ENCODE measurements around the gene NFATC2IP. TPM values are rescaled to one million over a fixed set of nuclear protein-coding genes. Genes with fewer than 3 reads are reported as not detected.

NFATC2IP gene
- total and polyA plus RNA-seq, 9 of the 15 experiments (the other 6 are each of a cell fraction or from before 2014, with no cell fraction given), result 15.6 to 106 (median 46.9) TPM

GRCh38 chr16:28924762-28925385 is 25.9 kb upstream of the NFATC2IP start, which contains the start of gene RABEP2 (continued):
- TF ChIP-seq BCLAF1 (IDR thresholded peaks at IDR 0.05; ENCODE audit: borderline replicate concordance in 1 of 2, control insufficient read depth in 1 of 2, low read depth in 2 of 2, low read length in 1 of 2), result no peak
- TF ChIP-seq ARID2 (IDR thresholded peaks at IDR 0.05), result no peak
- no peak for TF ChIP-seq KDM1A (IDR thresholded peaks at IDR 0.05)
- no peak for TF ChIP-seq KLF16 (IDR thresholded peaks at IDR 0.05)
- TF ChIP-seq ZNF764 (CRISPR knock-in tag; IDR thresholded peaks at IDR 0.05; ENCODE audit: low read depth), result no peak
- no peak for TF ChIP-seq RNF219 (CRISPR knock-in tag; IDR thresholded peaks at IDR 0.05)
- TF ChIP-seq PHF20 (IDR thresholded peaks at IDR 0.05; ENCODE audit: partially characterized antibody), result peak; percentile 76
- no peak for TF ChIP-seq DLX4 (CRISPR knock-in tag; IDR thresholded peaks at IDR 0.05)
- no peak for TF ChIP-seq PTRF (tag; IDR thresholded peaks at IDR 0.05)
- no peak for TF ChIP-seq CBX3 (IDR thresholded peaks at IDR 0.05; ENCODE audit: borderline replicate concordance in 1 of 2, low read length in 2 of 2)
- TF ChIP-seq NKRF (IDR thresholded peaks at IDR 0.05; ENCODE audit: borderline replicate concordance), result peak; percentile 55; the same call in 1 of the 2 replicates
- no peak for TF ChIP-seq ATF2 (CRISPR knock-in tag; IDR thresholded peaks at IDR 0.05)
- TF ChIP-seq SAFB2 (IDR thresholded peaks at IDR 0.05; ENCODE audit: borderline replicate concordance, low read depth, low read length, severe bottlenecking), result no peak
- no peak for TF ChIP-seq E2F1 (CRISPR knock-in tag; IDR thresholded peaks at IDR 0.05)
- TF ChIP-seq ILF3 (IDR thresholded peaks at IDR 0.05; ENCODE audit: borderline replicate concordance), result no peak
- TF ChIP-seq ZBTB7A (IDR thresholded peaks at IDR 0.05; ENCODE audit: borderline replicate concordance, control insufficient read depth, low read depth, low read length), result no peak

Data from K562 (cell line).